Suppressor macrophage treated with lipopolysaccharide for 1 hour (primary cell): Measurements from ENCODE around the gene ARV1.
"Not testable (repeated sequence)": the region's sequence is repeated elsewhere in the genome, so short reads cannot be mapped to it uniquely, and the experiment has no call there.

Experiments
- DNase-seq, 3 donors: peaks; one replicate each; pipeline ENCODE4 v3.0.0-alpha.2; 2020 to 2022

ARV1 gene

GRCh38 chr1:231045286-231045685 lies 66.4 kb downstream of the ARV1 start:
- DNase-seq: no peak

- DNase-seq: not testable (repeated sequence)
Observed at GRCh38 chr1:231045921-231046729, 67.2 kb downstream of the ARV1 start.

- DNase-seq: no peak
Observed at GRCh38 chr1:231046730-231047395, 68.0 kb downstream of the ARV1 start.

- DNase-seq: not testable (repeated sequence)
Observed at GRCh38 chr1:231047529-231047928, 68.6 kb downstream of the ARV1 start.

GRCh38 chr1:231048419-231048818 lies 69.5 kb downstream of the ARV1 start:
- DNase-seq: not testable (repeated sequence)

- DNase-seq: peak; percentile 14 to 62 (median 40)
Observed at GRCh38 chr1:231049121-231049979, 70.5 kb downstream of the ARV1 start.
